H1 (cell line): ENCODE data around the gene SS18. TPM values are rescaled to one million over a fixed set of nuclear protein-coding genes. Genes with fewer than 3 reads are reported as not detected.

ENCODE experiments used
- CTCF ChIA-PET: fragments of 300-600 bp; sonication (Branson Sonifier 250); formaldehyde crosslinking; loops from one replicate; lab custom pipeline; 2021; ENCODE audit not compliant: partially characterized antibody; lab: Charles Lee
- POLR2A ChIA-PET: fragments of 300-600 bp; sonication (Branson Sonifier 250); formaldehyde crosslinking; loops from one replicate; lab custom pipeline; 2021; ENCODE audit warnings: inconsistent platforms; ENCODE audit not compliant: partially characterized antibody; lab: Charles Lee
- DNase-seq, 2 experiments: peaks; one replicate each; pipeline versions ENCODE4 v3.0.0 to v3.0.0-alpha.2; 2010 to 2022; ENCODE audit warnings: low spot score in 2 of 2, low read depth in 1 of 2, mixed read lengths in 1 of 2
- FAIRE-seq: peaks from 2 replicates; lab custom pipeline; 2011; peaks lifted over from hg19 to GRCh38; lab: Jason Lieb, UNC
- H2AFZ ChIP-seq: 2 replicates; pipeline ENCODE4 v1.8.1; 2012; ENCODE audit warnings: low read length, inconsistent platforms
- H2AK5ac ChIP-seq: 2 replicates; pipeline ENCODE4 v1.6.1; 2013; ENCODE audit warnings: low read depth, low read length
- H2BK120ac ChIP-seq: replicated peaks from 2 replicates; pipeline ENCODE3; 2013; ENCODE audit warnings: low read depth, low read length, inconsistent platforms
- H2BK12ac ChIP-seq: 2 replicates; pipeline ENCODE4 v1.6.1; 2013; ENCODE audit warnings: low read depth, low read length
- H2BK15ac ChIP-seq: 2 replicates; pipeline ENCODE4 v1.6.1; 2013; ENCODE audit warnings: low read length
- H2BK20ac ChIP-seq: 2 replicates; pipeline ENCODE4 v1.6.1; 2013; ENCODE audit warnings: low read length
- H2BK5ac ChIP-seq: 2 replicates; pipeline ENCODE4 v1.6.1; 2013; ENCODE audit warnings: low read depth, low read length
- H3K14ac ChIP-seq: 2 replicates; pipeline ENCODE4 v1.6.1; 2013; ENCODE audit warnings: inconsistent platforms; ENCODE audit not compliant: insufficient read length
- H3K18ac ChIP-seq: 2 replicates; pipeline ENCODE4 v1.6.1; 2013; ENCODE audit warnings: low read length; ENCODE audit errors: extremely low read depth
- H3K23ac ChIP-seq: 2 replicates; pipeline ENCODE4 v1.6.1; 2013; ENCODE audit warnings: inconsistent platforms; ENCODE audit not compliant: insufficient read length
- H3K23me2 ChIP-seq: 2 replicates; pipeline ENCODE4 v1.6.1; 2013; ENCODE audit warnings: low read depth, low read length
- H3K27ac ChIP-seq: 2 replicates; pipeline ENCODE4 v1.6.1; 2011; ENCODE audit warnings: low read depth, low read length, inconsistent platforms
- H3K27me3 ChIP-seq, 4 experiments: replicated peaks in 1 of 4; 1 replicate in 1 of 4; 2 replicates in 3 of 4; pipeline versions ENCODE4 v1.6.1 to v1.8.1; 2011 to 2013; ENCODE audit warnings: low read length in 3 of 4, mild to moderate bottlenecking in 3 of 4, inconsistent platforms in 2 of 4, mixed read lengths in 2 of 4, moderate library complexity in 1 of 4; ENCODE audit not compliant: control insufficient read depth in 3 of 4, insufficient read depth in 3 of 4; ENCODE audit errors: extremely low read depth in 1 of 4
- H3K36me3 ChIP-seq, 4 experiments: 2 replicates each; pipeline versions ENCODE4 v1.6.1 to v1.8.1; 2011 to 2013; ENCODE audit warnings: mild to moderate bottlenecking in 4 of 4, low read length in 3 of 4, moderate library complexity in 2 of 4, control low read depth in 1 of 4, inconsistent platforms in 1 of 4; ENCODE audit not compliant: insufficient read depth in 4 of 4, control insufficient read depth in 2 of 4
- H3K4ac ChIP-seq: replicated peaks from 2 replicates; pipeline ENCODE3; 2013; ENCODE audit warnings: low read length, low read depth, mixed read lengths, inconsistent platforms; ENCODE audit not compliant: insufficient read length
- H3K4me1 ChIP-seq, 4 experiments: replicated peaks in 1 of 4; 1 replicate in 1 of 4; 2 replicates in 3 of 4; pipeline versions ENCODE4 v1.6.1 to v1.8.1; 2011 to 2013; ENCODE audit warnings: low read length in 3 of 4, inconsistent platforms in 2 of 4, mixed read lengths in 1 of 4; ENCODE audit not compliant: insufficient read depth in 4 of 4, control insufficient read depth in 3 of 4
- H3K4me2 ChIP-seq, 2 experiments: 2 replicates each; pipeline versions ENCODE4 v1.6.1 to v1.8.1; 2011 to 2013; ENCODE audit warnings: low read depth in 2 of 2, low read length in 2 of 2, control low read depth in 1 of 2, inconsistent platforms in 1 of 2, mild to moderate bottlenecking in 1 of 2; ENCODE audit not compliant: insufficient read depth in 1 of 2
- H3K4me3 ChIP-seq, 4 experiments: fragments of 200-600, 300-600 bp in 1 of 4; sonication (generic), shearing (Covaris generic), sonication (Bioruptor Twin) in 1 of 4; 2 replicates each; pipeline versions ENCODE4 v1.5.1 to v1.8.1; 2011 to 2016; ENCODE audit warnings: low read length in 4 of 4, low read depth in 3 of 4, control low read depth in 2 of 4, inconsistent platforms in 2 of 4, mild to moderate bottlenecking in 2 of 4, mixed read lengths in 1 of 4, moderate library complexity in 1 of 4; ENCODE audit not compliant: insufficient read depth in 2 of 4; ENCODE audit errors: extremely low read depth in 1 of 4
- H3K56ac ChIP-seq: replicated peaks from 2 replicates; pipeline ENCODE3; 2013; ENCODE audit warnings: low read depth, mild to moderate bottlenecking, mixed read lengths, low read length, inconsistent platforms; ENCODE audit not compliant: insufficient read length
- H3K79me1 ChIP-seq: 2 replicates; pipeline ENCODE4 v1.6.1; 2013; ENCODE audit warnings: low read depth, low read length, control low read depth
- H3K79me2 ChIP-seq, 2 experiments: 2 replicates each; pipeline versions ENCODE4 v1.6.1 to v1.8.1; 2012 to 2013; ENCODE audit warnings: low read length in 2 of 2, mild to moderate bottlenecking in 2 of 2, inconsistent platforms in 1 of 2; ENCODE audit not compliant: insufficient read depth in 2 of 2, control insufficient read depth in 1 of 2
- H3K9ac ChIP-seq, 4 experiments: replicated peaks in 1 of 4; 1 replicate in 1 of 4; 2 replicates in 3 of 4; pipeline versions ENCODE4 v1.6.1 to v1.8.1; 2011 to 2013; ENCODE audit warnings: low read depth in 3 of 4, low read length in 3 of 4, control low read depth in 2 of 4, mild to moderate bottlenecking in 2 of 4, moderate library complexity in 2 of 4, inconsistent platforms in 1 of 4; ENCODE audit errors: extremely low read depth in 1 of 4
- H3K9me3 ChIP-seq, 2 experiments: 2 replicates each; pipeline versions ENCODE4 v1.6.1 to v1.8.1; 2012 to 2013; ENCODE audit warnings: mild to moderate bottlenecking in 2 of 2, moderate library complexity in 2 of 2, control low read depth in 1 of 2, inconsistent platforms in 1 of 2, low read depth in 1 of 2, low read length in 1 of 2, mixed read lengths in 1 of 2; ENCODE audit not compliant: insufficient read depth in 2 of 2
- H4K20me1 ChIP-seq, 2 experiments: replicated peaks in 1 of 2; 2 replicates each; pipeline versions ENCODE3 to v1.8.1; 2011 to 2013; ENCODE audit warnings: inconsistent platforms in 2 of 2, low read length in 2 of 2, mild to moderate bottlenecking in 1 of 2; ENCODE audit not compliant: insufficient read depth in 2 of 2, control insufficient read depth in 1 of 2
- H4K5ac ChIP-seq: 2 replicates; pipeline ENCODE4 v1.6.1; 2013; ENCODE audit warnings: low read length, low read depth, mixed read lengths, inconsistent platforms; ENCODE audit not compliant: insufficient read length
- H4K8ac ChIP-seq: 2 replicates; pipeline ENCODE4 v1.8.0; 2013; ENCODE audit warnings: mild to moderate bottlenecking, moderate library complexity, low read length, inconsistent platforms; ENCODE audit not compliant: insufficient read depth; ENCODE audit errors: extremely low read depth
- H4K91ac ChIP-seq: replicated peaks from 2 replicates; pipeline ENCODE3; 2013; ENCODE audit warnings: low read length, mixed read lengths, inconsistent platforms; ENCODE audit not compliant: insufficient read length
- YY1 ChIP-seq: IDR thresholded peaks from 2 replicates; pipeline ENCODE4 v1.6.1; 2011; ENCODE audit warnings: low read depth, mild to moderate bottlenecking, low read length
- WGBS, 2 experiments: shearing (Covaris generic) in 1 of 2; methylation state at CpG; one replicate each; pipeline versions ENCODE4 v1.1.6 to v1.1.7; 2013 to 2015; ENCODE audit warnings: low lambda C conversion rate in 2 of 2, mixed read lengths in 2 of 2, inconsistent platforms in 1 of 2, low coverage in 1 of 2, missing lambda C conversion rate in 1 of 2; ENCODE audit not compliant: insufficient replicate concordance in 2 of 2, insufficient coverage in 1 of 2, insufficient read length in 1 of 2; ENCODE audit errors: extremely low coverage in 1 of 2, missing lambda C conversion rate in 1 of 2; 5-methylcytosine and 5-hydroxymethylcytosine counted together
- polyA plus RNA-seq, 7 experiments: library from polyadenylated mRNA; depleted of rRNA in 3 of 7; stranded (reverse) in 5 of 7; unstranded in 2 of 7; fragments of >200 nt in 5 of 7; fragments of 200-250 nt in 2 of 7; gene quantifications; 1 replicate in 5 of 7; 2 replicates in 1 of 7; 4 replicates in 1 of 7; pipeline versions ENCODE4 v1.2.1 to v1.2.3, GENCODE V29; 2011 to 2013; ENCODE audit warnings: missing spikeins in 2 of 7, mixed read lengths in 2 of 7
- total RNA-seq: library from RNA; stranded (reverse); fragmentation: NEBNext Ultra II Directional; extraction: Animal tissue kit (Norgen Biotek cat#: 25700); gene quantifications from 2 replicates; pipeline ENCODE4 v1.2.1, GENCODE V29; 2021

Gene SS18
- total and polyA plus RNA-seq, 2 of the 8 experiments (the other 6 are each of a cell fraction or from before 2014, with no cell fraction given) = 83.5 to 106 TPM

DNA sequence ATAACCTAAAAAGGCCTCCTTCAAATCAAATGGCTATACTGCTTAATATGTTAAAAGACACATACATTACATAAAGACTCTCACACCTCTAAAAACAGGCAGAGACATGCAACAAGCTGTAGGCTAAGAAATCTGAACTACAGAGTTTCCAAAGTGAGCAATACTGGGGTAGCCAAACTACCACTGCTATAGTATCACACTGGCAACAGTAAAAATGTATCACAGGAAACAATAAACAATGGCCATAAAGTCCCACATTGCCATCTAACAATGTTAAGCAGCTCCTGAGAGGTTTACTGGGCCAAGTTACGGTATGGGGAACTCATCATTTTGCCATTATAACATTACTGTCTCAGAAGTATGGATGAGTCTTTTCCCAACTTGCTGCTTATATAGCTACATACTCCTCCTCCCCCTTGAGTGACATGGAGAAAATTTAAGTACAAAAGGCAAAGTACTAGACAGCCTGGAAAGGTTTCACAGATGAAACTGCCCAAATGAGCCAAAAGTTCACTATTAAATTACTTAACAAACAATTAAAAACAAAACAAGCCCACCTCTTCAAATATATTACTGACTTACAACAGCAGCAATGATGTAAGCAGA, 50.3 kb downstream of the SS18 start:
- no peaks in the 10 kb centered on the region for H3K79me1 ChIP-seq
- H3K4me1 ChIP-seq = peaks cover 0 to 5% (median 3%) of the 10 kb centered on the region in 4 experiments; a peak in 3 of 7 replicates
- H3K9ac ChIP-seq = no peak overlapping the region
- no peak overlapping the region for H3K27ac ChIP-seq
- peaks cover 0 to 17% (median 2%) of the 10 kb centered on the region in 4 experiments; a peak in 3 of 8 replicates for H3K36me3 ChIP-seq
- H4K91ac ChIP-seq = no peak overlapping the region
- no peak overlapping the region for H3K4me2 ChIP-seq
- H3K4me3 ChIP-seq = no peak overlapping the region
- DNase-seq (no peak), FAIRE-seq (no peak)
- ChIA-PET CTCF (no interaction called here), POLR2A (interaction anchor here (0.7 kb wide), 1 partner anchor 13 kb away, joined by 3 read pairs; no protein-coding TSS in a partner anchor)
- no peaks in the 10 kb centered on the region for H3K27me3 ChIP-seq
- no peak overlapping the region for H2AFZ ChIP-seq
- no peaks in the 10 kb centered on the region for H4K20me1 ChIP-seq
- H3K56ac ChIP-seq = no peak overlapping the region
- no peak overlapping the region for H2BK5ac ChIP-seq
- no peak overlapping the region for H2BK12ac ChIP-seq
- WGBS, 2 experiments = 100% methylated on average over 1 of the region's 1 CpG; no CpG with 5 or more reads in 1 of the 2 experiments
- no peak overlapping the region for H2BK20ac ChIP-seq
- no peak overlapping the region for H2BK120ac ChIP-seq
- no peak overlapping the region for H3K18ac ChIP-seq
- H4K5ac ChIP-seq = no peak overlapping the region
- no peak overlapping the region for H3K14ac ChIP-seq
- no peak overlapping the region for H2AK5ac ChIP-seq
- H3K79me2 ChIP-seq = peaks cover 0 to under 1% of the 10 kb centered on the region in 2 experiments; a peak in 2 of 4 replicates
- no peak overlapping the region for H3K4ac ChIP-seq
- no peaks in the 10 kb centered on the region for H3K9me3 ChIP-seq
- no peak overlapping the region for H3K23ac ChIP-seq
- H4K8ac ChIP-seq = no peak overlapping the region
- H3K23me2 ChIP-seq = no peaks in the 10 kb centered on the region
- no peak overlapping the region for H2BK15ac ChIP-seq
- no peak for TF ChIP-seq YY1
